H1 (cell line): ENCODE data around the gene INHBB. TPM values are rescaled to one million over a fixed set of nuclear protein-coding genes. Genes with fewer than 3 reads are reported as not detected.

ENCODE experiments used
- CTCF ChIA-PET: fragments of 300-600 bp; sonication (Branson Sonifier 250); formaldehyde crosslinking; loops from one replicate; lab custom pipeline; 2021; ENCODE audit not compliant: partially characterized antibody; lab: Charles Lee
- POLR2A ChIA-PET: fragments of 300-600 bp; sonication (Branson Sonifier 250); formaldehyde crosslinking; loops from one replicate; lab custom pipeline; 2021; ENCODE audit warnings: inconsistent platforms; ENCODE audit not compliant: partially characterized antibody; lab: Charles Lee
- DNase-seq, 2 experiments: peaks; one replicate each; pipeline versions ENCODE4 v3.0.0 to v3.0.0-alpha.2; 2010 to 2022; ENCODE audit warnings: low spot score in 2 of 2, low read depth in 1 of 2, mixed read lengths in 1 of 2
- FAIRE-seq: peaks from 2 replicates; lab custom pipeline; 2011; peaks lifted over from hg19 to GRCh38; lab: Jason Lieb, UNC
- H2AFZ ChIP-seq: 2 replicates; pipeline ENCODE4 v1.8.1; 2012; ENCODE audit warnings: low read length, inconsistent platforms
- H2AK5ac ChIP-seq: 2 replicates; pipeline ENCODE4 v1.6.1; 2013; ENCODE audit warnings: low read depth, low read length
- H2BK120ac ChIP-seq: replicated peaks from 2 replicates; pipeline ENCODE3; 2013; ENCODE audit warnings: low read depth, low read length, inconsistent platforms
- H2BK12ac ChIP-seq: 2 replicates; pipeline ENCODE4 v1.6.1; 2013; ENCODE audit warnings: low read depth, low read length
- H2BK15ac ChIP-seq: 2 replicates; pipeline ENCODE4 v1.6.1; 2013; ENCODE audit warnings: low read length
- H2BK20ac ChIP-seq: 2 replicates; pipeline ENCODE4 v1.6.1; 2013; ENCODE audit warnings: low read length
- H2BK5ac ChIP-seq: 2 replicates; pipeline ENCODE4 v1.6.1; 2013; ENCODE audit warnings: low read depth, low read length
- H3K14ac ChIP-seq: 2 replicates; pipeline ENCODE4 v1.6.1; 2013; ENCODE audit warnings: inconsistent platforms; ENCODE audit not compliant: insufficient read length
- H3K18ac ChIP-seq: 2 replicates; pipeline ENCODE4 v1.6.1; 2013; ENCODE audit warnings: low read length; ENCODE audit errors: extremely low read depth
- H3K23ac ChIP-seq: 2 replicates; pipeline ENCODE4 v1.6.1; 2013; ENCODE audit warnings: inconsistent platforms; ENCODE audit not compliant: insufficient read length
- H3K23me2 ChIP-seq: 2 replicates; pipeline ENCODE4 v1.6.1; 2013; ENCODE audit warnings: low read depth, low read length
- H3K27ac ChIP-seq: 2 replicates; pipeline ENCODE4 v1.6.1; 2011; ENCODE audit warnings: low read depth, low read length, inconsistent platforms
- H3K27me3 ChIP-seq, 4 experiments: replicated peaks in 1 of 4; 1 replicate in 1 of 4; 2 replicates in 3 of 4; pipeline versions ENCODE4 v1.6.1 to v1.8.1; 2011 to 2013; ENCODE audit warnings: low read length in 3 of 4, mild to moderate bottlenecking in 3 of 4, inconsistent platforms in 2 of 4, mixed read lengths in 2 of 4, moderate library complexity in 1 of 4; ENCODE audit not compliant: control insufficient read depth in 3 of 4, insufficient read depth in 3 of 4; ENCODE audit errors: extremely low read depth in 1 of 4
- H3K36me3 ChIP-seq, 4 experiments: 2 replicates each; pipeline versions ENCODE4 v1.6.1 to v1.8.1; 2011 to 2013; ENCODE audit warnings: mild to moderate bottlenecking in 4 of 4, low read length in 3 of 4, moderate library complexity in 2 of 4, control low read depth in 1 of 4, inconsistent platforms in 1 of 4; ENCODE audit not compliant: insufficient read depth in 4 of 4, control insufficient read depth in 2 of 4
- H3K4ac ChIP-seq: replicated peaks from 2 replicates; pipeline ENCODE3; 2013; ENCODE audit warnings: low read length, low read depth, mixed read lengths, inconsistent platforms; ENCODE audit not compliant: insufficient read length
- H3K4me1 ChIP-seq, 4 experiments: replicated peaks in 1 of 4; 1 replicate in 1 of 4; 2 replicates in 3 of 4; pipeline versions ENCODE4 v1.6.1 to v1.8.1; 2011 to 2013; ENCODE audit warnings: low read length in 3 of 4, inconsistent platforms in 2 of 4, mixed read lengths in 1 of 4; ENCODE audit not compliant: insufficient read depth in 4 of 4, control insufficient read depth in 3 of 4
- H3K4me2 ChIP-seq, 2 experiments: 2 replicates each; pipeline versions ENCODE4 v1.6.1 to v1.8.1; 2011 to 2013; ENCODE audit warnings: low read depth in 2 of 2, low read length in 2 of 2, control low read depth in 1 of 2, inconsistent platforms in 1 of 2, mild to moderate bottlenecking in 1 of 2; ENCODE audit not compliant: insufficient read depth in 1 of 2
- H3K4me3 ChIP-seq, 4 experiments: fragments of 200-600, 300-600 bp in 1 of 4; sonication (generic), shearing (Covaris generic), sonication (Bioruptor Twin) in 1 of 4; 2 replicates each; pipeline versions ENCODE4 v1.5.1 to v1.8.1; 2011 to 2016; ENCODE audit warnings: low read length in 4 of 4, low read depth in 3 of 4, control low read depth in 2 of 4, inconsistent platforms in 2 of 4, mild to moderate bottlenecking in 2 of 4, mixed read lengths in 1 of 4, moderate library complexity in 1 of 4; ENCODE audit not compliant: insufficient read depth in 2 of 4; ENCODE audit errors: extremely low read depth in 1 of 4
- H3K56ac ChIP-seq: replicated peaks from 2 replicates; pipeline ENCODE3; 2013; ENCODE audit warnings: low read depth, mild to moderate bottlenecking, mixed read lengths, low read length, inconsistent platforms; ENCODE audit not compliant: insufficient read length
- H3K79me1 ChIP-seq: 2 replicates; pipeline ENCODE4 v1.6.1; 2013; ENCODE audit warnings: low read depth, low read length, control low read depth
- H3K79me2 ChIP-seq, 2 experiments: 2 replicates each; pipeline versions ENCODE4 v1.6.1 to v1.8.1; 2012 to 2013; ENCODE audit warnings: low read length in 2 of 2, mild to moderate bottlenecking in 2 of 2, inconsistent platforms in 1 of 2; ENCODE audit not compliant: insufficient read depth in 2 of 2, control insufficient read depth in 1 of 2
- H3K9ac ChIP-seq, 4 experiments: replicated peaks in 1 of 4; 1 replicate in 1 of 4; 2 replicates in 3 of 4; pipeline versions ENCODE4 v1.6.1 to v1.8.1; 2011 to 2013; ENCODE audit warnings: low read depth in 3 of 4, low read length in 3 of 4, control low read depth in 2 of 4, mild to moderate bottlenecking in 2 of 4, moderate library complexity in 2 of 4, inconsistent platforms in 1 of 4; ENCODE audit errors: extremely low read depth in 1 of 4
- H3K9me3 ChIP-seq, 2 experiments: 2 replicates each; pipeline versions ENCODE4 v1.6.1 to v1.8.1; 2012 to 2013; ENCODE audit warnings: mild to moderate bottlenecking in 2 of 2, moderate library complexity in 2 of 2, control low read depth in 1 of 2, inconsistent platforms in 1 of 2, low read depth in 1 of 2, low read length in 1 of 2, mixed read lengths in 1 of 2; ENCODE audit not compliant: insufficient read depth in 2 of 2
- H4K20me1 ChIP-seq, 2 experiments: replicated peaks in 1 of 2; 2 replicates each; pipeline versions ENCODE3 to v1.8.1; 2011 to 2013; ENCODE audit warnings: inconsistent platforms in 2 of 2, low read length in 2 of 2, mild to moderate bottlenecking in 1 of 2; ENCODE audit not compliant: insufficient read depth in 2 of 2, control insufficient read depth in 1 of 2
- H4K5ac ChIP-seq: 2 replicates; pipeline ENCODE4 v1.6.1; 2013; ENCODE audit warnings: low read length, low read depth, mixed read lengths, inconsistent platforms; ENCODE audit not compliant: insufficient read length
- H4K8ac ChIP-seq: 2 replicates; pipeline ENCODE4 v1.8.0; 2013; ENCODE audit warnings: mild to moderate bottlenecking, moderate library complexity, low read length, inconsistent platforms; ENCODE audit not compliant: insufficient read depth; ENCODE audit errors: extremely low read depth
- H4K91ac ChIP-seq: replicated peaks from 2 replicates; pipeline ENCODE3; 2013; ENCODE audit warnings: low read length, mixed read lengths, inconsistent platforms; ENCODE audit not compliant: insufficient read length
- ATF3 ChIP-seq: IDR thresholded peaks from 2 replicates; pipeline ENCODE4 v1.6.1; 2011; ENCODE audit warnings: low read depth, mild to moderate bottlenecking, low read length; ENCODE audit not compliant: insufficient read depth
- BCL11A ChIP-seq, 2 experiments: IDR thresholded peaks; one replicate each; pipeline ENCODE4 v1.6.1; 2011; ENCODE audit warnings: low read depth in 2 of 2, low read length in 2 of 2, mild to moderate bottlenecking in 2 of 2
- CBX5 ChIP-seq: fragments of 300-800, 300-1000 bp; sonication (generic); IDR thresholded peaks from 2 replicates; pipeline ENCODE4 v1.7.1; 2016; ENCODE audit warnings: antibody characterized with exemption, low read length, low read depth
- CEBPB ChIP-seq: IDR thresholded peaks from 2 replicates; pipeline ENCODE4 v1.6.1; 2012; ENCODE audit warnings: low read depth, low read length
- CTBP2 ChIP-seq: IDR thresholded peaks from 2 replicates; pipeline ENCODE4 v1.7.0; 2011; ENCODE audit warnings: borderline replicate concordance, mild to moderate bottlenecking, moderate library complexity, mixed read lengths, low read length; ENCODE audit not compliant: insufficient read depth, insufficient read length
- EZH2 ChIP-seq: fragments of 200-600 bp; sonication (generic); IDR thresholded peaks from 2 replicates; pipeline ENCODE4 v1.7.1; 2012; ENCODE audit warnings: low read depth, mild to moderate bottlenecking, moderate library complexity, low read length, inconsistent platforms; ENCODE audit not compliant: severe bottlenecking
- JUN ChIP-seq: IDR thresholded peaks from 2 replicates; pipeline ENCODE4 v1.6.1; 2011; ENCODE audit warnings: low read depth, mild to moderate bottlenecking, improper control_type of control experiment, low read length
- JUND ChIP-seq: IDR thresholded peaks from 2 replicates; pipeline ENCODE4 v1.6.1; 2011; ENCODE audit warnings: mild to moderate bottlenecking, improper control_type of control experiment, low read length
- NRF1 ChIP-seq: IDR thresholded peaks from 2 replicates; pipeline ENCODE4 v1.6.1; 2011; ENCODE audit warnings: mild to moderate bottlenecking, low read depth, low read length, improper control_type of control experiment
- POU5F1 ChIP-seq: IDR thresholded peaks from 2 replicates; pipeline ENCODE4 v1.6.1; 2011; ENCODE audit warnings: low read depth, mild to moderate bottlenecking, low read length, moderate library complexity
- RBBP5 ChIP-seq: IDR thresholded peaks from 2 replicates; pipeline ENCODE4 v1.7.1; 2012; ENCODE audit warnings: low read depth, mild to moderate bottlenecking, inconsistent platforms, low read length, moderate library complexity, borderline replicate concordance
- RXRA ChIP-seq: IDR thresholded peaks from 2 replicates; pipeline ENCODE4 v1.6.1; 2011; ENCODE audit warnings: low read depth, mild to moderate bottlenecking, low read length, moderate library complexity; ENCODE audit not compliant: insufficient read depth
- TCF12 ChIP-seq: IDR thresholded peaks from 2 replicates; pipeline ENCODE4 v1.6.1; 2011; ENCODE audit warnings: low read depth, mild to moderate bottlenecking, low read length
- WGBS, 2 experiments: shearing (Covaris generic) in 1 of 2; methylation state at CpG; one replicate each; pipeline versions ENCODE4 v1.1.6 to v1.1.7; 2013 to 2015; ENCODE audit warnings: low lambda C conversion rate in 2 of 2, mixed read lengths in 2 of 2, inconsistent platforms in 1 of 2, low coverage in 1 of 2, missing lambda C conversion rate in 1 of 2; ENCODE audit not compliant: insufficient replicate concordance in 2 of 2, insufficient coverage in 1 of 2, insufficient read length in 1 of 2; ENCODE audit errors: extremely low coverage in 1 of 2, missing lambda C conversion rate in 1 of 2; 5-methylcytosine and 5-hydroxymethylcytosine counted together
- polyA plus RNA-seq, 7 experiments: library from polyadenylated mRNA; depleted of rRNA in 3 of 7; stranded (reverse) in 5 of 7; unstranded in 2 of 7; fragments of >200 nt in 5 of 7; fragments of 200-250 nt in 2 of 7; gene quantifications; 1 replicate in 5 of 7; 2 replicates in 1 of 7; 4 replicates in 1 of 7; pipeline versions ENCODE4 v1.2.1 to v1.2.3, GENCODE V29; 2011 to 2013; ENCODE audit warnings: missing spikeins in 2 of 7, mixed read lengths in 2 of 7
- total RNA-seq: library from RNA; stranded (reverse); fragmentation: NEBNext Ultra II Directional; extraction: Animal tissue kit (Norgen Biotek cat#: 25700); gene quantifications from 2 replicates; pipeline ENCODE4 v1.2.1, GENCODE V29; 2021

INHBB gene
- total and polyA plus RNA-seq, 2 of the 8 experiments (the other 6 are each of a cell fraction or from before 2014, with no cell fraction given), result 0.30 to 0.32 TPM

GRCh38 chr2:120350801-120351320 lies 4.9 kb downstream of the INHBB start:
- Histone ChIP-seq H3K23ac (no peak overlapping the region), H2BK12ac (no peak overlapping the region), H2BK15ac (no peak overlapping the region), H2BK120ac (no peak overlapping the region), H4K91ac (no peak overlapping the region), H3K79me2 (no peaks in the 10 kb centered on the region), H3K9ac (no peak overlapping the region), H3K27me3 (peaks cover 23 to 68% (median 56%) of the 10 kb centered on the region in 4 experiments), H3K27ac (no peak overlapping the region), H3K18ac (no peak overlapping the region), H3K9me3 (no peaks in the 10 kb centered on the region), H3K14ac (no peak overlapping the region), H3K4me2 (no peak overlapping the region), H3K4ac (no peak overlapping the region), H3K36me3 (peaks cover 0 to 7% (median 0%) of the 10 kb centered on the region in 4 experiments; a peak in 2 of 8 replicates), H4K8ac (no peak overlapping the region), H4K20me1 (peaks cover 3 to 10% of the 10 kb centered on the region in 2 experiments), H3K4me1 (peaks cover 11 to 36% (median 24%) of the 10 kb centered on the region in 4 experiments), H2BK5ac (no peak overlapping the region), H2BK20ac (no peak overlapping the region), H3K79me1 (no peaks in the 10 kb centered on the region), H2AK5ac (no peak overlapping the region), H3K23me2 (peaks cover 8% of the 10 kb centered on the region; the same call in 1 of the 2 replicates), H4K5ac (no peak overlapping the region), H3K4me3 (no peak overlapping the region), H2AFZ (no peak overlapping the region), H3K56ac (no peak overlapping the region)
- DNase-seq (no peak), FAIRE-seq (no peak)
- POLR2A ChIA-PET, result no interaction called here
- CTCF ChIA-PET, result interaction anchor here (1.1 to 1.6 kb wide), 3 partner anchors 46 to 102 kb away, joined by 3 read pairs; no protein-coding TSS in a partner anchor
- 90% methylated on average over 20 of the region's 23 CpGs; no CpG with 5 or more reads in 1 of the 2 experiments for WGBS, 2 experiments
- TF ChIP-seq EZH2 (no peak), JUN (no peak), BCL11A (IDR thresholded peaks at IDR 0.05; ENCODE audit: low read depth in 2 of 2, low read length in 2 of 2) (no peak), JUND (no peak), TCF12 (no peak), NRF1 (no peak), RXRA (no peak), CBX5 (no peak), RBBP5 (no peak), CEBPB (no peak), POU5F1 (no peak), CTBP2 (no peak), ATF3 (no peak)
